A549 treated with Hydrocortisone at 1 μM for 4 hours (cell line): ENCODE results near the gene ANKRD36. TPM values are rescaled to one million over a fixed set of nuclear protein-coding genes. Genes with fewer than 3 reads are reported as not detected.

ENCODE experiments used
- total RNA-seq: library from RNA; stranded (reverse); fragments of 200-300 nt; extraction: Qiagen RNA extraction; gene quantifications from 5 replicates; pipeline ENCODE4 v1.2.3, GENCODE V29; 2022

The ANKRD36 gene
- total RNA-seq = 3.7 to 6.8 TPM (median 5.7 TPM) in 5 replicates

DNA sequence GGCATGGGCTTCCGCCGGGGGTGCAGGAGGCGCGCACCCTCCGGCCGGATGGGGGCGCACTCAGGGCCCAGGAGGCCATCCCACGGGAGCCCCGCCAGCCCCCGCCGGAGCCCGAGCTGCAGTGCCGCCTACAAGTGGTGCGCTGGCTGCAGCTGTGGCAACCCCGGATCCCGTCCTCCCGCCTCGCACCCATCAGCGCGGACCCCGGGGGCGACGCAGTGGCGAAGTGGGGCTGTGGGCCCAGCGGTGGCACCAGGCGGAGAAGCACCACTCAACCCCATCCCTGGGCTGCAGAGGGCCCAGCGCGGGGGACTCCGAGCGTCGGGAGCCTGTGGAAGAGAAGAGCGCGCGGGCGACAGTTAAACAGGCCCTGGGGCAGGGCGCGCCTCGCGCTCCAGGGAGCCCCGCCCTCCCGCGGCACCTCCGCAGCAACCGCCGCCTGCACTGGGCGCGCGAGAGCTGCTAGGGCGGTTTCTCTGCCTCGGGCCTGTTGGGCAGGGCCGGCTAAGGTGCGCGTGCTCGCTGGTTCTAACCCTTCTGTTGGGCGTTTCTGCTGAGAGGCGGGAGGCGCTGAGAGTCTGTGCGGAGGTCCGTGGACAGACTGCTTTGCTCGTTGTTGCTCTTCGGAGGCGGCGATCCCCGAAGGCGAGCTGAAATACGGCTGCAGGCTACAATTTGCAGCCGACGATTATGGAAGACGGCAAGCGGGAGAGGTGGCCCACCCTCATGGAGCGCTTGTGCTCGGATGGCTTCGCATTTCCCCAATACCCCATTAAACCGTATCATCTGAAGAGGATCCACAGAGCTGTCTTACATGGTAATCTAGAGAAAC is at the start of gene ANKRD36:
ANKRD36 (plus strand) TSS at position 104 of the 832 bp plus-strand sequence; CDS start at position 691, 587 bp downstream.

DNA sequence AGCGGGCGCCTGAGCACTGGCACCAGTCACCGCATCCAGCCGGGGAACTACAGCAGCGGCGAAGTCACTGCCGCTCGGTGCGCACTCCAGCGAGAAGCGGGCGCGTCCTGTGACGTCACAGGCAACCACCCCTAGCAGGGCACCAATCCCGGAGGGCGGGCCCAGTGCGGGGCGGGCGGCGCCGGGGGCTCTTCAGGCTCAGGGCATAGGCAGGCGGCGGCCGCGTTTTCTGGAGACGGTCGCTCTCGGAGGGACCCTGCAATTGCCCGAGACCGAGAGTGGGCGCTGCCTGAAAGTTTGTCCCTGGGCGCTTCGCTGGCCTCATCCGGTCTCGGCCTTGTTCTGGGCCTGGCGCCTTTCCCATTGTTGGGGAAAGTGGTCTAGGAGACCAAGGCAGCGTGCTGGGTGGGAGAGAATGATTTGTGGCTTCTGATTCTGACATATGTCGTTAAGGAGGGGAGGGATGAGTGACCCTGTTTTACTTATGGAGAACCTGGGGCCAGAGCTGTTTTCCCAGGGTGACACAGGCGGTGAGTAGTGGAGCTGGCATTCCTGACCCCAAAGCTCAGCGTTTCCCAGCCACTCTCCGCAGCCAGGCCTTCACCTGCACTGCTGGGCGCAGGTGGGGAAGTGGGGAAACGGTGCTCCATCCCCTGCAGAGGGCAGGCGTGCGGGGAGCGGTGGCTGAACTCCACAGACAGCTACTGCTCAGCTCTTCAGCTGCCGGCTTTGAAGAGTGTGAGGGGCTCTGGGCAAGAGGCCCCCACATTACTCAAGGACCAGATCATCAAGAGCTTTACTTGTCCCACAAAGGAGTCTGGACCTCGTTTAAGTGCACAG is 18.0 kb upstream of the ANKRD36 start, which contains the start of gene FAHD2B:
FAHD2B (minus strand) TSS at position 111 of the 840 bp plus-strand sequence. CDS start 3,176 bp downstream, outside the sequence.

Other genes starting within 250 kb of the ANKRD36 start
- 14.3 to 19.9 TPM (median 18.6 TPM) in 5 replicates for gene SEMA4C, start 243.1 kb upstream of the ANKRD36 start, total RNA-seq
- gene FAM178B, start 126.6 kb upstream of the ANKRD36 start, total RNA-seq = not detected in 5 replicates
- 10.7 to 12.6 TPM (median 12.1 TPM) in 5 replicates for gene FAHD2B, start 18.3 kb upstream of the ANKRD36 start, total RNA-seq